H9 (cell line): ENCODE data around the gene PTPRN2. TPM values are rescaled to one million over a fixed set of nuclear protein-coding genes. Genes with fewer than 3 reads are reported as not detected.

ENCODE experiments used
- DNase-seq: peaks from one replicate; pipeline ENCODE4 v3.0.0-alpha.2; 2017
- H2AFZ ChIP-seq: one replicate; pipeline ENCODE4 v1.6.1; 2013; ENCODE audit warnings: mild to moderate bottlenecking, low read length, control low read depth, moderate library complexity
- H2AK5ac ChIP-seq: 2 replicates; pipeline ENCODE4 v1.6.1; 2013; ENCODE audit warnings: low read length, control low read depth, mixed read lengths; ENCODE audit not compliant: insufficient read length
- H2BK120ac ChIP-seq: one replicate; pipeline ENCODE4 v1.6.1; 2013; ENCODE audit warnings: low read depth, mild to moderate bottlenecking, low read length, control low read depth, inconsistent platforms; ENCODE audit not compliant: poor library complexity, severe bottlenecking
- H2BK12ac ChIP-seq: 2 replicates; pipeline ENCODE4 v1.6.1; 2013; ENCODE audit warnings: low read length, control low read depth, mixed read lengths, low read depth; ENCODE audit not compliant: insufficient read length
- H2BK15ac ChIP-seq: 2 replicates; pipeline ENCODE4 v1.6.1; 2013; ENCODE audit warnings: low read depth, low read length, control low read depth
- H2BK20ac ChIP-seq: one replicate; pipeline ENCODE4 v1.6.1; 2013; ENCODE audit warnings: low read depth, mild to moderate bottlenecking, low read length, control low read depth, inconsistent platforms; ENCODE audit not compliant: poor library complexity, severe bottlenecking
- H2BK5ac ChIP-seq: 2 replicates; pipeline ENCODE4 v1.6.1; 2013; ENCODE audit warnings: low read length, control low read depth, mixed read lengths; ENCODE audit not compliant: insufficient read length
- H3K14ac ChIP-seq: 2 replicates; pipeline ENCODE4 v1.6.1; 2013; ENCODE audit warnings: low read length, control low read depth; ENCODE audit not compliant: insufficient read depth
- H3K18ac ChIP-seq: 2 replicates; pipeline ENCODE4 v1.6.1; 2013; ENCODE audit warnings: low read depth, mild to moderate bottlenecking, mixed read lengths, low read length, control low read depth; ENCODE audit not compliant: insufficient read length
- H3K23ac ChIP-seq: 2 replicates; pipeline ENCODE4 v1.6.1; 2013; ENCODE audit warnings: low read length, control low read depth, mixed read lengths, low read depth; ENCODE audit not compliant: insufficient read length
- H3K23me2 ChIP-seq: 2 replicates; pipeline ENCODE4 v1.6.1; 2013; ENCODE audit warnings: low read depth, mild to moderate bottlenecking, mixed read lengths, low read length, control low read depth; ENCODE audit not compliant: insufficient read length, poor library complexity, severe bottlenecking
- H3K27ac ChIP-seq: 2 replicates; pipeline ENCODE4 v1.5.1; 2013; ENCODE audit warnings: low read length, control low read depth, mixed read lengths, low read depth; ENCODE audit not compliant: insufficient read length
- H3K27me3 ChIP-seq: 2 replicates; pipeline ENCODE4 v1.6.1; 2013; ENCODE audit warnings: low read length, control low read depth, inconsistent platforms; ENCODE audit not compliant: insufficient read depth
- H3K4ac ChIP-seq: 2 replicates; pipeline ENCODE4 v1.6.1; 2013; ENCODE audit warnings: low read depth, mild to moderate bottlenecking, control low read depth, inconsistent platforms, low read length, moderate library complexity
- H3K4me1 ChIP-seq: 2 replicates; pipeline ENCODE4 v1.6.1; 2013; ENCODE audit warnings: low read length, control low read depth, inconsistent platforms; ENCODE audit not compliant: insufficient read depth
- H3K4me2 ChIP-seq: 2 replicates; pipeline ENCODE4 v1.6.1; 2013; ENCODE audit warnings: low read length, control low read depth, mixed read lengths; ENCODE audit not compliant: insufficient read length, insufficient read depth
- H3K56ac ChIP-seq: 2 replicates; pipeline ENCODE4 v1.6.1; 2013; ENCODE audit warnings: low read depth, mild to moderate bottlenecking, mixed read lengths, low read length, control low read depth; ENCODE audit not compliant: insufficient read length
- H3K79me1 ChIP-seq: 2 replicates; pipeline ENCODE4 v1.6.1; 2013; ENCODE audit warnings: low read depth, mild to moderate bottlenecking, moderate library complexity, low read length, control low read depth, inconsistent platforms; ENCODE audit not compliant: insufficient read depth, poor library complexity, severe bottlenecking
- H3K79me2 ChIP-seq: 2 replicates; pipeline ENCODE4 v1.6.1; 2013; ENCODE audit warnings: low read length, control low read depth, inconsistent platforms; ENCODE audit not compliant: insufficient read depth
- H3K9ac ChIP-seq: 2 replicates; pipeline ENCODE4 v1.6.1; 2013; ENCODE audit warnings: low read length, control low read depth, mixed read lengths; ENCODE audit not compliant: insufficient read length; ENCODE audit errors: extremely low read depth
- H3K9me3 ChIP-seq: one replicate; pipeline ENCODE4 v1.6.1; 2013; ENCODE audit warnings: low read depth, low read length, inconsistent platforms; ENCODE audit not compliant: control insufficient read depth
- H3T11ph ChIP-seq: one replicate; pipeline ENCODE4 v1.6.1; 2013; ENCODE audit warnings: mild to moderate bottlenecking, low read length, control low read depth, inconsistent platforms
- H4K20me1 ChIP-seq: one replicate; pipeline ENCODE4 v1.6.1; 2013; ENCODE audit not compliant: control insufficient read depth, insufficient read length, insufficient read depth
- H4K5ac ChIP-seq: 2 replicates; pipeline ENCODE4 v1.6.1; 2013; ENCODE audit warnings: low read depth, mild to moderate bottlenecking, mixed read lengths, low read length, control low read depth; ENCODE audit not compliant: insufficient read length
- H4K8ac ChIP-seq: replicated peaks from 2 replicates; pipeline ENCODE4 v1.6.1; 2013; ENCODE audit warnings: low read length, control low read depth, mixed read lengths, low read depth; ENCODE audit not compliant: insufficient read length
- H4K91ac ChIP-seq: 2 replicates; pipeline ENCODE4 v1.6.1; 2013; ENCODE audit warnings: low read depth, mild to moderate bottlenecking, moderate library complexity, mixed read lengths, low read length, control low read depth; ENCODE audit not compliant: insufficient read length
- H3K27ac Mint-ChIP-seq, 3 experiments: 2 replicates in 2 of 3; 3 replicates in 1 of 3; pipeline ENCODE4 v1.8.0; 2020 to 2021; ENCODE audit warnings: mixed read lengths in 3 of 3, mild to moderate bottlenecking in 1 of 3, moderate library complexity in 1 of 3
- H3K27me3 Mint-ChIP-seq: 2 replicates; pipeline ENCODE4 v1.8.0; 2021; ENCODE audit warnings: low read depth, mild to moderate bottlenecking, moderate library complexity, mixed read lengths
- H3K36me3 Mint-ChIP-seq, 3 experiments: 2 replicates in 2 of 3; 3 replicates in 1 of 3; pipeline ENCODE4 v1.8.0; 2020 to 2021; ENCODE audit warnings: low read depth in 3 of 3, mixed read lengths in 3 of 3; ENCODE audit not compliant: insufficient read depth in 1 of 3
- H3K4me1 Mint-ChIP-seq, 2 experiments: 2 replicates each; pipeline ENCODE4 v1.8.0; 2020; ENCODE audit warnings: mixed read lengths in 2 of 2
- H3K4me3 Mint-ChIP-seq, 2 experiments: 2 replicates in 1 of 2; 3 replicates in 1 of 2; pipeline ENCODE4 v1.8.0; 2020 to 2021; ENCODE audit warnings: mild to moderate bottlenecking in 2 of 2, mixed read lengths in 2 of 2, moderate library complexity in 1 of 2
- H3K9me3 Mint-ChIP-seq, 2 experiments: 2 replicates in 1 of 2; 3 replicates in 1 of 2; pipeline ENCODE4 v1.8.0; 2020; ENCODE audit warnings: mild to moderate bottlenecking in 2 of 2, mixed read lengths in 2 of 2, moderate library complexity in 1 of 2
- CTCF ChIP-seq: fragments of 200-600 bp; sonication (generic); conservative IDR thresholded peaks from 3 replicates; pipeline ENCODE4 v1.8.0; 2021; ENCODE audit warnings: antibody characterized with exemption, mild to moderate bottlenecking
- WGBS: extraction: QIAGEN DNeasy Blood & Tissue Kit; methylation state at CpG from one replicate; pipeline ENCODE4 v1.1.7; 2013; ENCODE audit warnings: missing lambda C conversion rate, low lambda C conversion rate, mixed read lengths; ENCODE audit not compliant: insufficient read length; ENCODE audit errors: extremely low coverage; 5-methylcytosine and 5-hydroxymethylcytosine counted together
- total RNA-seq: library from RNA; stranded (reverse); gene quantifications from 2 replicates; pipeline ENCODE4 v1.2.1, GENCODE V29; 2021

Gene PTPRN2
- total RNA-seq, 1 experiment from 2014 or later = 5.2 TPM

- no peak overlapping the region for H3K4ac ChIP-seq
- no peak overlapping the region for H4K8ac ChIP-seq
- Mint-ChIP-seq H3K27me3 (peaks cover 2% of the 10 kb centered on the region), H3K4me1 (peaks cover 2 to 7% of the 10 kb centered on the region in 2 experiments; a peak in 3 of 4 replicates), H3K9me3 (peaks cover 0 to 2% of the 10 kb centered on the region in 2 experiments; a peak in 2 of 5 replicates), H3K4me3 (no peak overlapping the region), H3K36me3 (no peaks in the 10 kb centered on the region; a peak in 1 of 7 replicates), H3K27ac (peak overlapping the region in 1 of 3 experiments; percentile 46; a peak in 2 of 7 replicates)
- H3K4me1 ChIP-seq = no peaks in the 10 kb centered on the region; the same call in 1 of the 2 replicates
- no peaks in the 10 kb centered on the region for H4K20me1 ChIP-seq
- H2AK5ac ChIP-seq = no peak overlapping the region
- no peak overlapping the region for H3K23ac ChIP-seq
- H4K5ac ChIP-seq = no peak overlapping the region
- no peak overlapping the region for H2BK5ac ChIP-seq
- H2BK15ac ChIP-seq = no peak overlapping the region
- H3K27ac ChIP-seq = no peak overlapping the region
- no peak for TF ChIP-seq CTCF
- no peak for DNase-seq
- no peak overlapping the region for H2AFZ ChIP-seq
- H2BK20ac ChIP-seq = no peak overlapping the region
- no peak overlapping the region for H3K14ac ChIP-seq
- no peaks in the 10 kb centered on the region for H3K79me2 ChIP-seq
- no peak overlapping the region for H3K56ac ChIP-seq
- no peak overlapping the region for H3K4me2 ChIP-seq
- no peak overlapping the region for H3T11ph ChIP-seq
- no peaks in the 10 kb centered on the region; the same call in 1 of the 2 replicates for H3K27me3 ChIP-seq
- no peak overlapping the region for H4K91ac ChIP-seq
- no CpG with 5 or more reads among the region's 26 CpGs for WGBS
- H3K18ac ChIP-seq = no peak overlapping the region
- no peak overlapping the region for H2BK120ac ChIP-seq
- H3K79me1 ChIP-seq = no peaks in the 10 kb centered on the region
- no peak overlapping the region for H2BK12ac ChIP-seq
- no peaks in the 10 kb centered on the region for H3K9me3 ChIP-seq
- H3K9ac ChIP-seq = no peak overlapping the region
- no peaks in the 10 kb centered on the region for H3K23me2 ChIP-seq
These were observed 770.9 kb downstream of the PTPRN2 start for GRCh38 chr7:157816526-157817250.
